HepG2 (cell line): ENCODE data around the gene TMEM135. TPM values are rescaled to one million over a fixed set of nuclear protein-coding genes. Genes with fewer than 3 reads are reported as not detected.

Experiments
- ATAC-seq: fragments of 200-7000 bp; cut with Tn5 transposase; 3 replicates; pipeline ENCODE4 v1.9.1; 2020; ENCODE audit warnings: mild to moderate bottlenecking, moderate library complexity
- BruUV-seq: library from RNA; stranded (reverse); fragments of 400-500 nt; replicated peaks from 2 replicates; lab custom pipeline; 2021; lab: Mats Ljungman, UMichigan
- CTCF ChIA-PET: fragments of 300-600 bp; formaldehyde crosslinking; extraction: SDS; loops from one replicate; lab custom pipeline; 2021; ENCODE audit warnings: low total read pairs, inconsistent platforms, low intra/inter-chr PET ratio; lab: Yijun Ruan, JAX
- POLR2A ChIA-PET: fragments of 350-600 bp; sonication (Branson Sonifier 250); formaldehyde crosslinking; loops from one replicate; lab custom pipeline; 2020; ENCODE audit warnings: antibody characterized with exemption, inconsistent platforms; lab: Yijun Ruan, JAX
- DNase-seq: peaks from one replicate; pipeline ENCODE4 v3.0.0-alpha.2; 2015; ENCODE audit warnings: low spot score
- FAIRE-seq: peaks from 3 replicates; lab custom pipeline; 2011; peaks lifted over from hg19 to GRCh38; lab: Jason Lieb, UNC
- H2AFZ ChIP-seq: one replicate; pipeline ENCODE4 v1.6.1; 2011; ENCODE audit warnings: low read length, inconsistent platforms
- H3K27ac ChIP-seq: fragments of 300-600 bp; 3 replicates; pipeline ENCODE4 v1.8.0; 2011; ENCODE audit warnings: mixed run types, mild to moderate bottlenecking, mixed read lengths, low read length, inconsistent platforms; ENCODE audit not compliant: insufficient read depth; ENCODE audit errors: extremely low read length
- H3K27me3 ChIP-seq, 2 experiments: fragments of 200-600 bp in 1 of 2; 2 replicates in 1 of 2; 3 replicates in 1 of 2; pipeline versions ENCODE4 v1.6.0 to v1.8.0; 2011; ENCODE audit warnings: low read length in 2 of 2, mild to moderate bottlenecking in 2 of 2, moderate library complexity in 2 of 2, inconsistent platforms in 1 of 2; ENCODE audit not compliant: insufficient read depth in 2 of 2, control insufficient read depth in 1 of 2
- H3K36me3 ChIP-seq, 2 experiments: fragments of 200-600 bp in 1 of 2; replicated peaks in 1 of 2; 2 replicates in 1 of 2; 3 replicates in 1 of 2; pipeline versions ENCODE4 v1.5.1 to v1.8.0; 2011; ENCODE audit warnings: low read length in 2 of 2, inconsistent platforms in 1 of 2; ENCODE audit not compliant: insufficient read depth in 2 of 2, control insufficient read depth in 1 of 2
- H3K4me1 ChIP-seq: 2 replicates; pipeline ENCODE4 v1.5.1; 2012; ENCODE audit warnings: low read length, inconsistent platforms; ENCODE audit not compliant: insufficient read depth
- H3K4me2 ChIP-seq: 2 replicates; pipeline ENCODE4 v1.6.0; 2011; ENCODE audit warnings: low read depth, low read length, inconsistent platforms
- H3K4me3 ChIP-seq, 3 experiments: fragments of 200-600 bp in 1 of 3; sonication (generic), shearing (Covaris generic) in 1 of 3; replicated peaks in 1 of 3; 2 replicates each; pipeline ENCODE4 v1.5.1; 2011 to 2016; ENCODE audit warnings: low read length in 3 of 3, inconsistent platforms in 2 of 3, low read depth in 2 of 3, mild to moderate bottlenecking in 2 of 3, control low read depth in 1 of 3, mixed read lengths in 1 of 3; ENCODE audit not compliant: insufficient read depth in 1 of 3
- H3K79me2 ChIP-seq: one replicate; pipeline ENCODE4 v1.6.1; 2011; ENCODE audit warnings: low read length, inconsistent platforms; ENCODE audit not compliant: insufficient read depth
- H3K9ac ChIP-seq: 2 replicates; pipeline ENCODE4 v1.6.0; 2011; ENCODE audit warnings: mild to moderate bottlenecking, low read depth, low read length, inconsistent platforms; ENCODE audit not compliant: insufficient read depth
- H3K9me3 ChIP-seq: 2 replicates; pipeline ENCODE4 v1.5.1; 2012; ENCODE audit warnings: mild to moderate bottlenecking, low read length
- H4K20me1 ChIP-seq: 2 replicates; pipeline ENCODE4 v1.6.0; 2011; ENCODE audit warnings: inconsistent platforms, mild to moderate bottlenecking, low read length, moderate library complexity; ENCODE audit not compliant: insufficient read depth
- EP300 ChIP-seq, 3 experiments: sonication (generic) in 1 of 3; formaldehyde crosslinking in 1 of 3; IDR thresholded peaks; 2 replicates each; pipeline versions ENCODE4 v1.5.1 to v1.6.1; 2011 to 2020; ENCODE audit warnings: low read depth in 2 of 3, low read length in 2 of 3, borderline replicate concordance in 1 of 3, improper control_type of control experiment in 1 of 3, mild to moderate bottlenecking in 1 of 3, missing genetic modification reagents in 1 of 3, moderate library complexity in 1 of 3
- FOSL1 ChIP-seq: sonication (generic); formaldehyde crosslinking; IDR thresholded peaks from 2 replicates; pipeline ENCODE4 v1.9.0; 2021; ENCODE audit warnings: missing genetic modification reagents, borderline replicate concordance
- HDAC1 ChIP-seq: sonication (generic); formaldehyde crosslinking; IDR thresholded peaks from 2 replicates; pipeline ENCODE4 v1.5.1; 2020; ENCODE audit warnings: mild to moderate bottlenecking, missing genetic modification reagents
- HMG20A ChIP-seq: IDR thresholded peaks from 2 replicates; pipeline ENCODE4 v1.6.1; 2016; ENCODE audit warnings: borderline replicate concordance
- PAXIP1 ChIP-seq: sonication (generic); formaldehyde crosslinking; conservative IDR thresholded peaks from 2 replicates; pipeline ENCODE4 v1.4.0; 2020; ENCODE audit warnings: mild to moderate bottlenecking, missing genetic modification reagents, moderate library complexity
- SOX13 ChIP-seq, 3 experiments: fragments of 450-650 bp in 1 of 3; sonication (generic) in 1 of 3; formaldehyde crosslinking in 1 of 3; IDR thresholded peaks in 2 of 3; conservative IDR thresholded peaks in 1 of 3; 2 replicates each; pipeline versions ENCODE4 v1.5.0 to v1.6.1; 2016 to 2020; ENCODE audit warnings: antibody characterized with exemption in 1 of 3, mild to moderate bottlenecking in 1 of 3, missing compliant biosample characterization in 1 of 3, missing genetic modification reagents in 1 of 3, moderate library complexity in 1 of 3
- SOX6 ChIP-seq, 2 experiments: fragments of 450-650 bp in 1 of 2; sonication (generic) in 1 of 2; formaldehyde crosslinking in 1 of 2; IDR thresholded peaks; 2 replicates each; pipeline versions ENCODE4 v1.4.0 to v1.6.1; 2017 to 2020; ENCODE audit warnings: antibody characterized with exemption in 1 of 2, mild to moderate bottlenecking in 1 of 2, missing genetic modification reagents in 1 of 2
- SPEN ChIP-seq: sonication (generic); formaldehyde crosslinking; IDR thresholded peaks from 2 replicates; pipeline ENCODE4 v1.5.1; 2020; ENCODE audit warnings: low read depth, mild to moderate bottlenecking, missing genetic modification reagents
- ZNF12 ChIP-seq: sonication (generic); formaldehyde crosslinking; IDR thresholded peaks from 2 replicates; pipeline ENCODE4 v1.5.0; 2020; ENCODE audit warnings: missing genetic modification reagents
- ZNF350 ChIP-seq: sonication (generic); formaldehyde crosslinking; IDR thresholded peaks from 2 replicates; pipeline ENCODE4 v1.4.0; 2020; ENCODE audit warnings: mild to moderate bottlenecking, low read depth, missing genetic modification reagents, borderline replicate concordance
- ZNF7 ChIP-seq: IDR thresholded peaks from 2 replicates; pipeline ENCODE4 v1.6.1; 2016; ENCODE audit warnings: missing biosample characterization, missing genetic modification reagents
- ZSCAN30 ChIP-seq: sonication (generic); formaldehyde crosslinking; IDR thresholded peaks from 2 replicates; pipeline ENCODE4 v1.5.0; 2020; ENCODE audit warnings: mild to moderate bottlenecking, missing genetic modification reagents
- ZSCAN9 ChIP-seq: IDR thresholded peaks from 2 replicates; pipeline ENCODE4 v1.6.1; 2016; ENCODE audit warnings: borderline replicate concordance
- WGBS: methylation state at CpG from one replicate; pipeline ENCODE4 v1.1.6; 2017; ENCODE audit warnings: low lambda C conversion rate; 5-methylcytosine and 5-hydroxymethylcytosine counted together
- in situ Hi-C: cut with HindIII; loops from 2 replicates; pipeline ENCODE4 v1.10.0; 2017; ENCODE audit warnings: low pct_unique_long_range_greater_than_20kb; ENCODE audit not compliant: extremely low pct_ligation_motif_present
- intact Hi-C: fragments of 100-400 bp; cut with micrococcal nuclease; formaldehyde crosslinking; loops from one replicate; pipeline ENCODE4 v1.10.0; 2022; ENCODE audit not compliant: unreplicated experiment
- polyA plus RNA-seq, 8 experiments: library from polyadenylated mRNA; depleted of rRNA in 3 of 8; stranded (reverse) in 7 of 8; unstranded in 1 of 8; fragments of >200 nt; fragmentation: Illumina TruSeq in 4 of 8; extraction: Trizol in 4 of 8; gene quantifications; 2 replicates each; pipeline versions ENCODE4 v1.2.1 to v1.2.3, GENCODE V29; 2011 to 2016; ENCODE audit warnings: low read depth in 4 of 8, missing spikeins in 1 of 8, mixed read lengths in 1 of 8; ENCODE audit not compliant: insufficient read depth in 1 of 8
- total RNA-seq, 5 experiments: library from RNA; depleted of rRNA; stranded (reverse); fragments of >200 nt; fragmentation: Illumina TruSeq; extraction: Trizol; gene quantifications; 2 replicates each; pipeline ENCODE4 v1.2.3, GENCODE V29; 2016; ENCODE audit warnings: low read depth in 1 of 5
- TF ChIP-seq, protein P1 (sequence below): IDR thresholded peaks from 2 replicates; pipeline ENCODE4 v1.6.1; 2016; ENCODE audit warnings: low read depth, missing genetic modification reagents, missing compliant biosample characterization

The TMEM135 gene
- total and polyA plus RNA-seq, 2 of the 13 experiments (the other 11 are each of a cell fraction or from before 2014, with no cell fraction given): 36.6 to 88.9 TPM

DNA sequence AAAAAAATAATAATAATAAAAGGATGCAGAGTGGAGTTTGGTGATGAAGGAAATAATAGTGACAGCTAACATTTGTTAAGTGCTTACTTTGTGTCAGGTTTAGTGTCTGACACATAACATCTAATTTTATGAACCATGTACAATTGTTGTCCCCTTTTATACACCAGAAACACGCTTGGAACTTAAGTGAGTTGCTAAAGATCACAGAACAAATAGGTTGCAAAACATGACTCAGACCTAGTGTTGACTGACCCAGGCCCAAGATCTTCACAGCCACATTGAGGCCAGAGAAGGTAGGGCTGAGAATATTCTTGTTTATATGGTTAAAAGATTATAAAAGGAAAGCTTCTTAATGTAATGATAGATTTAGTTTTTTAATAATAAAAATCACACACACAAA is 25.6 kb upstream of the TMEM135 start:
- Histone ChIP-seq H3K79me2 (no peaks in the 10 kb centered on the region), H3K27ac (no peak overlapping the region), H3K4me2 (0 out of 2 replicates have a peak overlapping the region, but pooled peaks have one; percentile 9), H4K20me1 (no peaks in the 10 kb centered on the region), H3K9me3 (no peaks in the 10 kb centered on the region), H3K27me3 (no peaks in the 10 kb centered on the region), H3K4me1 (peaks cover 53% of the 10 kb centered on the region), H3K9ac (no peak overlapping the region), H3K4me3 (no peak overlapping the region), H3K36me3 (no peaks in the 10 kb centered on the region), H2AFZ (no peak overlapping the region)
- intact Hi-C loops: no loop called here
- peak; percentile 65 for DNase-seq
- no TSS peak for BruUV-seq
- peak; percentile 15 for FAIRE-seq
- peak; percentile 72 for ATAC-seq
- ChIA-PET POLR2A (interaction anchor here (1.3 to 2.1 kb wide), 2 partner anchors 26 to 56 kb away, joined by 4 to 9 read pairs; partner anchors contain the start of genes FZD4 and TMEM135), CTCF (no interaction called here)
- in situ Hi-C loops: no loop called here
- WGBS: 11% methylated on average over 1 of the region's 1 CpG
- TF ChIP-seq ZSCAN30 (no peak), SPEN (CRISPR knock-in tag) (no peak), HDAC1 (CRISPR knock-in tag) (peak; percentile 26; the same call in 1 of the 2 replicates), ZNF350 (CRISPR knock-in tag) (no peak), SOX13 (IDR thresholded peaks at IDR 0.05) (no peak), SOX13 (CRISPR knock-in tag; conservative IDR thresholded peaks at IDR 0.05 in 1 of 2, IDR thresholded peaks at IDR 0.05 in 1 of 2) (peak in 1 of 2 experiments; percentile 46; a peak in 1 of 4 replicates), SOX6 (IDR thresholded peaks at IDR 0.05) (no peak), SOX6 (CRISPR knock-in tag; IDR thresholded peaks at IDR 0.05) (peak; percentile 50; the same call in 1 of the 2 replicates), ZSCAN9 (CRISPR knock-in tag) (peak; percentile 63; the same call in 1 of the 2 replicates), PAXIP1 (CRISPR knock-in tag) (peak; percentile 39), ZNF7 (CRISPR knock-in tag) (peak; percentile 58; the same call in 1 of the 2 replicates), FOSL1 (CRISPR knock-in tag) (peak; percentile 69; the same call in 1 of the 2 replicates), HMG20A (CRISPR knock-in tag) (peak; percentile 58; the same call in 1 of the 2 replicates), EP300 (IDR thresholded peaks at IDR 0.05; ENCODE audit: low read depth in 2 of 2, low read length in 2 of 2) (peak in 1 of 2 experiments; percentile 78; a peak in 2 of 4 replicates), EP300 (CRISPR knock-in tag; IDR thresholded peaks at IDR 0.05; ENCODE audit: borderline replicate concordance) (no peak), ZNF12 (CRISPR knock-in tag) (peak; percentile 55; the same call in 1 of the 2 replicates)
- TF ChIP-seq, protein P1, sequence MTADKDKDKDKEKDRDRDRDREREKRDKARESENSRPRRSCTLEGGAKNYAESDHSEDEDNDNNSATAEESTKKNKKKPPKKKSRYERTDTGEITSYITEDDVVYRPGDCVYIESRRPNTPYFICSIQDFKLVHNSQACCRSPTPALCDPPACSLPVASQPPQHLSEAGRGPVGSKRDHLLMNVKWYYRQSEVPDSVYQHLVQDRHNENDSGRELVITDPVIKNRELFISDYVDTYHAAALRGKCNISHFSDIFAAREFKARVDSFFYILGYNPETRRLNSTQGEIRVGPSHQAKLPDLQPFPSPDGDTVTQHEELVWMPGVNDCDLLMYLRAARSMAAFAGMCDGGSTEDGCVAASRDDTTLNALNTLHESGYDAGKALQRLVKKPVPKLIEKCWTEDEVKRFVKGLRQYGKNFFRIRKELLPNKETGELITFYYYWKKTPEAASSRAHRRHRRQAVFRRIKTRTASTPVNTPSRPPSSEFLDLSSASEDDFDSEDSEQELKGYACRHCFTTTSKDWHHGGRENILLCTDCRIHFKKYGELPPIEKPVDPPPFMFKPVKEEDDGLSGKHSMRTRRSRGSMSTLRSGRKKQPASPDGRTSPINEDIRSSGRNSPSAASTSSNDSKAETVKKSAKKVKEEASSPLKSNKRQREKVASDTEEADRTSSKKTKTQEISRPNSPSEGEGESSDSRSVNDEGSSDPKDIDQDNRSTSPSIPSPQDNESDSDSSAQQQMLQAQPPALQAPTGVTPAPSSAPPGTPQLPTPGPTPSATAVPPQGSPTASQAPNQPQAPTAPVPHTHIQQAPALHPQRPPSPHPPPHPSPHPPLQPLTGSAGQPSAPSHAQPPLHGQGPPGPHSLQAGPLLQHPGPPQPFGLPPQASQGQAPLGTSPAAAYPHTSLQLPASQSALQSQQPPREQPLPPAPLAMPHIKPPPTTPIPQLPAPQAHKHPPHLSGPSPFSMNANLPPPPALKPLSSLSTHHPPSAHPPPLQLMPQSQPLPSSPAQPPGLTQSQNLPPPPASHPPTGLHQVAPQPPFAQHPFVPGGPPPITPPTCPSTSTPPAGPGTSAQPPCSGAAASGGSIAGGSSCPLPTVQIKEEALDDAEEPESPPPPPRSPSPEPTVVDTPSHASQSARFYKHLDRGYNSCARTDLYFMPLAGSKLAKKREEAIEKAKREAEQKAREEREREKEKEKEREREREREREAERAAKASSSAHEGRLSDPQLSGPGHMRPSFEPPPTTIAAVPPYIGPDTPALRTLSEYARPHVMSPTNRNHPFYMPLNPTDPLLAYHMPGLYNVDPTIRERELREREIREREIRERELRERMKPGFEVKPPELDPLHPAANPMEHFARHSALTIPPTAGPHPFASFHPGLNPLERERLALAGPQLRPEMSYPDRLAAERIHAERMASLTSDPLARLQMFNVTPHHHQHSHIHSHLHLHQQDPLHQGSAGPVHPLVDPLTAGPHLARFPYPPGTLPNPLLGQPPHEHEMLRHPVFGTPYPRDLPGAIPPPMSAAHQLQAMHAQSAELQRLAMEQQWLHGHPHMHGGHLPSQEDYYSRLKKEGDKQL (CRISPR knock-in tag): 0 out of 2 replicates have a peak, but pooled peaks have one; percentile 19
